Measurements from ENCODE around the gene TPGS1.

The TPGS1 gene

DNA sequence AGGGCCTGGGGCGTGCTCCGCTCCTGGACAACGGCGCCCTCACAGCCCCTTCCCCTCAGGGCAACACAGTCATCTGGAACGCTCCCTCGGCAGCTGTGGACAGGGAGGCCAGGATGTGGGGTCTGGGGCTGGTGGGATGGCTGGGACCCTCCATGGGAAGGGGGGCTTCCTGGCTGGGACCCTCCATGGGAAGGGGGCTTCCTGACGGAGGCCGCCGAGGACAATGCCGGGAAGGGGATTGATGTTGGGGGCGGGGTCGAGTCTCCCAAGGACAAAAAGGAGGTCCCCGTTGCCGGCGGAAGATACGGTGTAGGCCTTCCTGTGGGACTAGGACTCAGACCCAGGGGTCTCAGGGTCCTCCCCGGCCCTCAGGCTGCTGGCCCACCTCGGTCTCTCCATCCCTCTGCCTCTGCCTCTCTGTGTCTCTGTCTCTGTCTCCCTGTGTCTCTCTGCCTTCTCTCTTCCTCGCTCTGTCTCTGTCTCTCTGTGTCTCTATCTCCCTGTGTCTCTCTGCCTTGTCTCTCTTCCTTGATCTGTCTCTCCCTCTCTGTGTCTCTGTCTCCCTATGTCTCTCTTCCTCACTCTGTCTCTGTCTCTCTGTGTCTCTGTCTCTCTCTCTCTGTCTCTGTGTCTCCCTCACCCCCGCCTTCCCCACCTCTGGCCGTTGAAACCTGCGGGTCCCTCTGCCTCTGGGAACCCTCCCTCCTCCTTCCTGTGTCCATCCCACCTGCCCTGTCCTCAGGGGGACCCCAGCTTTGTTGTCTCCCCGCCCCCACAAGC is 13.7 kb upstream of the TPGS1 start:
- H3K9me3 ChIP-seq (ENCODE audit: low read length) = no peaks in the 10 kb centered on the region
- H3K36me3 ChIP-seq (ENCODE audit: insufficient read depth, low read length) = no peaks in the 10 kb centered on the region
- no peak overlapping the region for H2AFZ ChIP-seq (ENCODE audit: low read length)
- no peak overlapping the region for H3K4me3 ChIP-seq (ENCODE audit: low read depth, low read length, poor library complexity, severe bottlenecking)
- H3K27me3 ChIP-seq (ENCODE audit: insufficient read depth, low read length) = no peaks in the 10 kb centered on the region
- no peaks in the 10 kb centered on the region for H3K79me2 ChIP-seq (ENCODE audit: insufficient read depth, low read length)
- no peaks in the 10 kb centered on the region for H3F3A ChIP-seq (ENCODE audit: insufficient read depth, low read length)
- H3K9ac ChIP-seq (ENCODE audit: low read length) = no peak overlapping the region
- H3K27ac ChIP-seq (ENCODE audit: low read depth, low read length, poor library complexity, severe bottlenecking) = no peak overlapping the region
- no peak overlapping the region for H3K4me2 ChIP-seq (ENCODE audit: low read length)
- H4K20me1 ChIP-seq (ENCODE audit: insufficient read depth, low read length) = no peaks in the 10 kb centered on the region
- H3K4me1 ChIP-seq (ENCODE audit: insufficient read depth, low read length, severe bottlenecking) = peaks cover 8% of the 10 kb centered on the region
- no peaks in the 10 kb centered on the region for H3K9me2 ChIP-seq (ENCODE audit: low read depth, low read length)
- TF ChIP-seq EZH2 (IDR thresholded peaks at IDR 0.05; ENCODE audit: borderline replicate concordance, low read length) (no peak), CTCF (IDR thresholded peaks at IDR 0.05; ENCODE audit: low read length) (no peak)

GRCh38 chr19:494171-495080 is 12.9 kb upstream of the TPGS1 start:
- Histone ChIP-seq H3K9me3 (ENCODE audit: low read length) (no peaks in the 10 kb centered on the region), H2AFZ (ENCODE audit: low read length) (no peak overlapping the region), H3K4me1 (ENCODE audit: insufficient read depth, low read length, severe bottlenecking) (peaks cover 6% of the 10 kb centered on the region), H3K4me3 (ENCODE audit: low read depth, low read length, poor library complexity, severe bottlenecking) (no peak overlapping the region), H4K20me1 (ENCODE audit: insufficient read depth, low read length) (no peaks in the 10 kb centered on the region), H3K9me2 (ENCODE audit: low read depth, low read length) (no peaks in the 10 kb centered on the region), H3K4me2 (ENCODE audit: low read length) (no peak overlapping the region), H3K79me2 (ENCODE audit: insufficient read depth, low read length) (no peaks in the 10 kb centered on the region), H3F3A (ENCODE audit: insufficient read depth, low read length) (no peaks in the 10 kb centered on the region), H3K36me3 (ENCODE audit: insufficient read depth, low read length) (no peaks in the 10 kb centered on the region), H3K27ac (ENCODE audit: low read depth, low read length, poor library complexity, severe bottlenecking) (no peak overlapping the region), H3K27me3 (ENCODE audit: insufficient read depth, low read length) (no peaks in the 10 kb centered on the region), H3K9ac (ENCODE audit: low read length) (no peak overlapping the region)
- TF ChIP-seq EZH2 (IDR thresholded peaks at IDR 0.05; ENCODE audit: borderline replicate concordance, low read length) (no peak), CTCF (IDR thresholded peaks at IDR 0.05; ENCODE audit: low read length) (no peak)

- no peaks in the 10 kb centered on the region for H3K79me2 ChIP-seq (ENCODE audit: insufficient read depth, low read length)
- peaks cover under 1% of the 10 kb centered on the region for H3K4me1 ChIP-seq (ENCODE audit: insufficient read depth, low read length, severe bottlenecking)
- H2AFZ ChIP-seq (ENCODE audit: low read length) = no peak overlapping the region
- H3K36me3 ChIP-seq (ENCODE audit: insufficient read depth, low read length) = no peaks in the 10 kb centered on the region
- H3K9ac ChIP-seq (ENCODE audit: low read length) = no peak overlapping the region
- H3K4me3 ChIP-seq (ENCODE audit: low read depth, low read length, poor library complexity, severe bottlenecking) = no peak overlapping the region
- no peaks in the 10 kb centered on the region for H3F3A ChIP-seq (ENCODE audit: insufficient read depth, low read length)
- H3K9me2 ChIP-seq (ENCODE audit: low read depth, low read length) = no peaks in the 10 kb centered on the region
- H3K4me2 ChIP-seq (ENCODE audit: low read length) = no peak overlapping the region
- H4K20me1 ChIP-seq (ENCODE audit: insufficient read depth, low read length) = no peaks in the 10 kb centered on the region
- H3K27me3 ChIP-seq (ENCODE audit: insufficient read depth, low read length) = no peaks in the 10 kb centered on the region
- no peaks in the 10 kb centered on the region for H3K9me3 ChIP-seq (ENCODE audit: low read length)
- TF ChIP-seq CTCF (IDR thresholded peaks at IDR 0.05; ENCODE audit: low read length) (no peak), EZH2 (IDR thresholded peaks at IDR 0.05; ENCODE audit: borderline replicate concordance, low read length) (no peak)
- H3K27ac ChIP-seq (ENCODE audit: low read depth, low read length, poor library complexity, severe bottlenecking) = no peak overlapping the region
Measured at GRCh38 chr19:495081-495401, 12.3 kb upstream of the TPGS1 start.

Data from OCI-LY1 (cell line).